ENCODE results near the gene NFATC3.
A peak's percentile ranks its signal among the peaks of the same experiment; 100 is the strongest.

The NFATC3 gene

GRCh38 chr16:68072038-68072695 lies 13.0 kb upstream of the NFATC3 start:
- DNase-seq (ENCODE audit: low read depth in 2 of 2, low spot score in 1 of 2): no peak

GRCh38 chr16:68073902-68074760 lies 11.0 kb upstream of the NFATC3 start:
- DNase-seq (ENCODE audit: low read depth in 2 of 2, low spot score in 1 of 2): no peak

GRCh38 chr16:68074850-68075555 lies 10.2 kb upstream of the NFATC3 start:
- peak in 1 of 2 donors; percentile 26 for DNase-seq (ENCODE audit: low read depth in 2 of 2, low spot score in 1 of 2)

GRCh38 chr16:68075980-68076379 lies 9.2 kb upstream of the NFATC3 start:
- DNase-seq (ENCODE audit: low read depth in 2 of 2, low spot score in 1 of 2): no peak

GRCh38 chr16:68076560-68076959 lies 8.6 kb upstream of the NFATC3 start:
- no peak for DNase-seq (ENCODE audit: low read depth in 2 of 2, low spot score in 1 of 2)

GRCh38 chr16:68077866-68078700 lies 7.1 kb upstream of the NFATC3 start:
- no peak for DNase-seq (ENCODE audit: low read depth in 2 of 2, low spot score in 1 of 2)

GRCh38 chr16:68078701-68079375 lies 6.3 kb upstream of the NFATC3 start:
- DNase-seq (ENCODE audit: low read depth in 2 of 2, low spot score in 1 of 2): no peak

GRCh38 chr16:68079376-68079625 lies 5.9 kb upstream of the NFATC3 start:
- no peak for DNase-seq (ENCODE audit: low read depth in 2 of 2, low spot score in 1 of 2)

GRCh38 chr16:68079626-68080344 lies 5.4 kb upstream of the NFATC3 start:
- peak; percentile 48 to 74 for DNase-seq (ENCODE audit: low read depth in 2 of 2, low spot score in 1 of 2)

- no peak for DNase-seq (ENCODE audit: low read depth in 2 of 2, low spot score in 1 of 2)
These were observed 3.1 kb upstream of the NFATC3 start for GRCh38 chr16:68081861-68082628.

- no peak for DNase-seq (ENCODE audit: low read depth in 2 of 2, low spot score in 1 of 2)
These were observed 2.4 kb upstream of the NFATC3 start for GRCh38 chr16:68082629-68083238.

GRCh38 chr16:68083239-68083781 lies 1.9 kb upstream of the NFATC3 start:
- DNase-seq (ENCODE audit: low read depth in 2 of 2, low spot score in 1 of 2): no peak

- DNase-seq (ENCODE audit: low read depth in 2 of 2, low spot score in 1 of 2): no peak
These were observed 1.2 kb upstream of the NFATC3 start for GRCh38 chr16:68083861-68084503.

GRCh38 chr16:68084504-68085258 lies 489 bp upstream of the NFATC3 start:
- DNase-seq (ENCODE audit: low read depth in 2 of 2, low spot score in 1 of 2): peak; percentile 62 to 68

GRCh38 chr16:68086336-68086841 lies 1.2 kb downstream of the NFATC3 start:
- no peak for DNase-seq (ENCODE audit: low read depth in 2 of 2, low spot score in 1 of 2)

- no peak for DNase-seq (ENCODE audit: low read depth in 2 of 2, low spot score in 1 of 2)
These were observed 1.7 kb downstream of the NFATC3 start for GRCh38 chr16:68086860-68087268.

GRCh38 chr16:68087688-68088087 lies 2.5 kb downstream of the NFATC3 start:
- DNase-seq (ENCODE audit: low read depth in 2 of 2, low spot score in 1 of 2): no peak
